H9 (cell line): ENCODE measurements around the gene CDC42EP4. TPM values are rescaled to one million over a fixed set of nuclear protein-coding genes. Genes with fewer than 3 reads are reported as not detected.
A peak's percentile ranks its signal among the peaks of the same experiment; 100 is the strongest.

Source experiments
- DNase-seq: peaks from one replicate; pipeline ENCODE4 v3.0.0-alpha.2; 2017
- H2AFZ ChIP-seq: one replicate; pipeline ENCODE4 v1.6.1; 2013; ENCODE audit warnings: mild to moderate bottlenecking, low read length, control low read depth, moderate library complexity
- H2AK5ac ChIP-seq: 2 replicates; pipeline ENCODE4 v1.6.1; 2013; ENCODE audit warnings: low read length, control low read depth, mixed read lengths; ENCODE audit not compliant: insufficient read length
- H2BK120ac ChIP-seq: one replicate; pipeline ENCODE4 v1.6.1; 2013; ENCODE audit warnings: low read depth, mild to moderate bottlenecking, low read length, control low read depth, inconsistent platforms; ENCODE audit not compliant: poor library complexity, severe bottlenecking
- H2BK12ac ChIP-seq: 2 replicates; pipeline ENCODE4 v1.6.1; 2013; ENCODE audit warnings: low read length, control low read depth, mixed read lengths, low read depth; ENCODE audit not compliant: insufficient read length
- H2BK15ac ChIP-seq: 2 replicates; pipeline ENCODE4 v1.6.1; 2013; ENCODE audit warnings: low read depth, low read length, control low read depth
- H2BK20ac ChIP-seq: one replicate; pipeline ENCODE4 v1.6.1; 2013; ENCODE audit warnings: low read depth, mild to moderate bottlenecking, low read length, control low read depth, inconsistent platforms; ENCODE audit not compliant: poor library complexity, severe bottlenecking
- H2BK5ac ChIP-seq: 2 replicates; pipeline ENCODE4 v1.6.1; 2013; ENCODE audit warnings: low read length, control low read depth, mixed read lengths; ENCODE audit not compliant: insufficient read length
- H3K14ac ChIP-seq: 2 replicates; pipeline ENCODE4 v1.6.1; 2013; ENCODE audit warnings: low read length, control low read depth; ENCODE audit not compliant: insufficient read depth
- H3K18ac ChIP-seq: 2 replicates; pipeline ENCODE4 v1.6.1; 2013; ENCODE audit warnings: low read depth, mild to moderate bottlenecking, mixed read lengths, low read length, control low read depth; ENCODE audit not compliant: insufficient read length
- H3K23ac ChIP-seq: 2 replicates; pipeline ENCODE4 v1.6.1; 2013; ENCODE audit warnings: low read length, control low read depth, mixed read lengths, low read depth; ENCODE audit not compliant: insufficient read length
- H3K23me2 ChIP-seq: 2 replicates; pipeline ENCODE4 v1.6.1; 2013; ENCODE audit warnings: low read depth, mild to moderate bottlenecking, mixed read lengths, low read length, control low read depth; ENCODE audit not compliant: insufficient read length, poor library complexity, severe bottlenecking
- H3K27ac ChIP-seq: 2 replicates; pipeline ENCODE4 v1.5.1; 2013; ENCODE audit warnings: low read length, control low read depth, mixed read lengths, low read depth; ENCODE audit not compliant: insufficient read length
- H3K27me3 ChIP-seq: 2 replicates; pipeline ENCODE4 v1.6.1; 2013; ENCODE audit warnings: low read length, control low read depth, inconsistent platforms; ENCODE audit not compliant: insufficient read depth
- H3K4ac ChIP-seq: 2 replicates; pipeline ENCODE4 v1.6.1; 2013; ENCODE audit warnings: low read depth, mild to moderate bottlenecking, control low read depth, inconsistent platforms, low read length, moderate library complexity
- H3K4me1 ChIP-seq: 2 replicates; pipeline ENCODE4 v1.6.1; 2013; ENCODE audit warnings: low read length, control low read depth, inconsistent platforms; ENCODE audit not compliant: insufficient read depth
- H3K4me2 ChIP-seq: 2 replicates; pipeline ENCODE4 v1.6.1; 2013; ENCODE audit warnings: low read length, control low read depth, mixed read lengths; ENCODE audit not compliant: insufficient read length, insufficient read depth
- H3K56ac ChIP-seq: 2 replicates; pipeline ENCODE4 v1.6.1; 2013; ENCODE audit warnings: low read depth, mild to moderate bottlenecking, mixed read lengths, low read length, control low read depth; ENCODE audit not compliant: insufficient read length
- H3K79me1 ChIP-seq: 2 replicates; pipeline ENCODE4 v1.6.1; 2013; ENCODE audit warnings: low read depth, mild to moderate bottlenecking, moderate library complexity, low read length, control low read depth, inconsistent platforms; ENCODE audit not compliant: insufficient read depth, poor library complexity, severe bottlenecking
- H3K79me2 ChIP-seq: 2 replicates; pipeline ENCODE4 v1.6.1; 2013; ENCODE audit warnings: low read length, control low read depth, inconsistent platforms; ENCODE audit not compliant: insufficient read depth
- H3K9ac ChIP-seq: 2 replicates; pipeline ENCODE4 v1.6.1; 2013; ENCODE audit warnings: low read length, control low read depth, mixed read lengths; ENCODE audit not compliant: insufficient read length; ENCODE audit errors: extremely low read depth
- H3K9me3 ChIP-seq: one replicate; pipeline ENCODE4 v1.6.1; 2013; ENCODE audit warnings: low read depth, low read length, inconsistent platforms; ENCODE audit not compliant: control insufficient read depth
- H3T11ph ChIP-seq: one replicate; pipeline ENCODE4 v1.6.1; 2013; ENCODE audit warnings: mild to moderate bottlenecking, low read length, control low read depth, inconsistent platforms
- H4K20me1 ChIP-seq: one replicate; pipeline ENCODE4 v1.6.1; 2013; ENCODE audit not compliant: control insufficient read depth, insufficient read length, insufficient read depth
- H4K5ac ChIP-seq: 2 replicates; pipeline ENCODE4 v1.6.1; 2013; ENCODE audit warnings: low read depth, mild to moderate bottlenecking, mixed read lengths, low read length, control low read depth; ENCODE audit not compliant: insufficient read length
- H4K8ac ChIP-seq: replicated peaks from 2 replicates; pipeline ENCODE4 v1.6.1; 2013; ENCODE audit warnings: low read length, control low read depth, mixed read lengths, low read depth; ENCODE audit not compliant: insufficient read length
- H4K91ac ChIP-seq: 2 replicates; pipeline ENCODE4 v1.6.1; 2013; ENCODE audit warnings: low read depth, mild to moderate bottlenecking, moderate library complexity, mixed read lengths, low read length, control low read depth; ENCODE audit not compliant: insufficient read length
- H3K27ac Mint-ChIP-seq, 3 experiments: 2 replicates in 2 of 3; 3 replicates in 1 of 3; pipeline ENCODE4 v1.8.0; 2020 to 2021; ENCODE audit warnings: mixed read lengths in 3 of 3, mild to moderate bottlenecking in 1 of 3, moderate library complexity in 1 of 3
- H3K27me3 Mint-ChIP-seq: 2 replicates; pipeline ENCODE4 v1.8.0; 2021; ENCODE audit warnings: low read depth, mild to moderate bottlenecking, moderate library complexity, mixed read lengths
- H3K36me3 Mint-ChIP-seq, 3 experiments: 2 replicates in 2 of 3; 3 replicates in 1 of 3; pipeline ENCODE4 v1.8.0; 2020 to 2021; ENCODE audit warnings: low read depth in 3 of 3, mixed read lengths in 3 of 3; ENCODE audit not compliant: insufficient read depth in 1 of 3
- H3K4me1 Mint-ChIP-seq, 2 experiments: 2 replicates each; pipeline ENCODE4 v1.8.0; 2020; ENCODE audit warnings: mixed read lengths in 2 of 2
- H3K4me3 Mint-ChIP-seq, 2 experiments: 2 replicates in 1 of 2; 3 replicates in 1 of 2; pipeline ENCODE4 v1.8.0; 2020 to 2021; ENCODE audit warnings: mild to moderate bottlenecking in 2 of 2, mixed read lengths in 2 of 2, moderate library complexity in 1 of 2
- H3K9me3 Mint-ChIP-seq, 2 experiments: 2 replicates in 1 of 2; 3 replicates in 1 of 2; pipeline ENCODE4 v1.8.0; 2020; ENCODE audit warnings: mild to moderate bottlenecking in 2 of 2, mixed read lengths in 2 of 2, moderate library complexity in 1 of 2
- WGBS: extraction: QIAGEN DNeasy Blood & Tissue Kit; methylation state at CpG from one replicate; pipeline ENCODE4 v1.1.7; 2013; ENCODE audit warnings: missing lambda C conversion rate, low lambda C conversion rate, mixed read lengths; ENCODE audit not compliant: insufficient read length; ENCODE audit errors: extremely low coverage; 5-methylcytosine and 5-hydroxymethylcytosine counted together
- total RNA-seq: library from RNA; stranded (reverse); gene quantifications from 2 replicates; pipeline ENCODE4 v1.2.1, GENCODE V29; 2021
- TF ChIP-seq, protein P1 (sequence below): fragments of 200-600 bp; sonication (generic); conservative IDR thresholded peaks from 3 replicates; pipeline ENCODE4 v1.8.0; 2021; ENCODE audit warnings: antibody characterized with exemption, mild to moderate bottlenecking

The CDC42EP4 gene
- total RNA-seq, 1 experiment from 2014 or later = 27.1 TPM

DNA sequence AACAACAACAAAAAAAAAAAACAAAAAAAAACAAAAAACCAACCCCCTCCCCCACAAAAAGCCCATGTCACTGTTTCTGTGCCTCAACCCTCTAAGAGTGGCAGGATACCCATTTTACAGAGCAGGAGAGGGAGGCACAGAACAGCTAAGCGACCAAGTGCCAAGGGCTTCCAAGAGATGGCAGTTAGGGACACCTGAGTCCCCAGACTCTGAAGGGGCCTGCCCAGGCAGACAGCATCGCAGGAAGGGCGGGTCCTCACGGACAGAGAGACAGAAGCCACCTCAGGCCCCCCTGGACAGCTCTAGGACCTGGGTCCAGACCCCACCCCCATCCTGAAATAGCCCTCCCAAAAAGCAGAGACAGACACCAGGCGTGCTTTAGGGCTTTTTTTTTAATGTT is 28.6 kb downstream of the CDC42EP4 start:
- Histone ChIP-seq H2BK5ac (no peak overlapping the region), H2AFZ (no peak overlapping the region), H3K27ac (no peak overlapping the region), H3K56ac (no peak overlapping the region), H3K79me2 (no peaks in the 10 kb centered on the region), H2BK12ac (no peak overlapping the region), H3K4me2 (no peak overlapping the region), H2BK15ac (no peak overlapping the region), H2AK5ac (no peak overlapping the region), H3K27me3 (no peaks in the 10 kb centered on the region), H2BK120ac (no peak overlapping the region), H3K9me3 (no peaks in the 10 kb centered on the region), H3K18ac (no peak overlapping the region), H3K4ac (no peak overlapping the region), H4K20me1 (no peaks in the 10 kb centered on the region), H3K4me1 (peaks cover 3% of the 10 kb centered on the region; the same call in 1 of the 2 replicates), H4K91ac (no peak overlapping the region), H3K9ac (no peak overlapping the region), H4K5ac (no peak overlapping the region), H3K79me1 (no peaks in the 10 kb centered on the region), H3K23me2 (no peaks in the 10 kb centered on the region), H2BK20ac (no peak overlapping the region), H3T11ph (no peak overlapping the region), H3K23ac (no peak overlapping the region), H4K8ac (no peak overlapping the region), H3K14ac (no peak overlapping the region)
- H3K9me3 Mint-ChIP-seq = no peaks in the 10 kb centered on the region
- peaks cover 33 to 44% of the 10 kb centered on the region in 2 experiments for H3K4me1 Mint-ChIP-seq
- peak overlapping the region in 1 of 3 experiments; percentile 77; a peak in 1 of 7 replicates for H3K27ac Mint-ChIP-seq
- H3K36me3 Mint-ChIP-seq = peaks cover 2 to 9% (median 7%) of the 10 kb centered on the region in 3 experiments; a peak in 6 of 7 replicates
- DNase-seq = no peak
- H3K27me3 Mint-ChIP-seq = no peaks in the 10 kb centered on the region
- TF ChIP-seq, protein P1, sequence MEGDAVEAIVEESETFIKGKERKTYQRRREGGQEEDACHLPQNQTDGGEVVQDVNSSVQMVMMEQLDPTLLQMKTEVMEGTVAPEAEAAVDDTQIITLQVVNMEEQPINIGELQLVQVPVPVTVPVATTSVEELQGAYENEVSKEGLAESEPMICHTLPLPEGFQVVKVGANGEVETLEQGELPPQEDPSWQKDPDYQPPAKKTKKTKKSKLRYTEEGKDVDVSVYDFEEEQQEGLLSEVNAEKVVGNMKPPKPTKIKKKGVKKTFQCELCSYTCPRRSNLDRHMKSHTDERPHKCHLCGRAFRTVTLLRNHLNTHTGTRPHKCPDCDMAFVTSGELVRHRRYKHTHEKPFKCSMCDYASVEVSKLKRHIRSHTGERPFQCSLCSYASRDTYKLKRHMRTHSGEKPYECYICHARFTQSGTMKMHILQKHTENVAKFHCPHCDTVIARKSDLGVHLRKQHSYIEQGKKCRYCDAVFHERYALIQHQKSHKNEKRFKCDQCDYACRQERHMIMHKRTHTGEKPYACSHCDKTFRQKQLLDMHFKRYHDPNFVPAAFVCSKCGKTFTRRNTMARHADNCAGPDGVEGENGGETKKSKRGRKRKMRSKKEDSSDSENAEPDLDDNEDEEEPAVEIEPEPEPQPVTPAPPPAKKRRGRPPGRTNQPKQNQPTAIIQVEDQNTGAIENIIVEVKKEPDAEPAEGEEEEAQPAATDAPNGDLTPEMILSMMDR = no peak
- WGBS = no CpG with 5 or more reads among the region's 5 CpGs
- no peak overlapping the region for H3K4me3 Mint-ChIP-seq
